Esophagus muscularis mucosa (tissue), 4 donors: ENCODE results near the gene HOXA11. TPM values are rescaled to one million over a fixed set of nuclear protein-coding genes. Genes with fewer than 3 reads are reported as not detected.
A peak's percentile ranks its signal among the peaks of the same experiment; 100 is the strongest.

Experiments used
- DNase-seq: peaks from one replicate; pipeline ENCODE4 v3.0.0-alpha.2; 2017; ENCODE audit errors: extremely low spot score
- H3K27ac ChIP-seq, 4 donors: fragments of 200-600 bp; sonication (generic); replicated peaks in 1 of 4; 1 replicate in 3 of 4; 2 replicates in 1 of 4; pipeline ENCODE4 v1.5.1; 2016 to 2019; ENCODE audit warnings: mild to moderate bottlenecking in 1 of 4
- H3K27me3 ChIP-seq, 4 donors: fragments of 200-600 bp; sonication (generic); one replicate each; pipeline versions ENCODE4 v1.5.1 to v1.6.0; 2016 to 2019
- H3K36me3 ChIP-seq, 4 donors: fragments of 200-600 bp; sonication (generic); one replicate each; pipeline ENCODE4 v1.5.1; 2016 to 2019
- H3K4me1 ChIP-seq, 4 donors: fragments of 200-600 bp; sonication (generic); one replicate each; pipeline ENCODE4 v1.5.1; 2016 to 2019
- H3K4me3 ChIP-seq, 4 donors: fragments of 200-600 bp; sonication (generic); 1 replicate in 2 of 4; 2 replicates in 2 of 4; pipeline ENCODE4 v1.5.1; 2016 to 2019; ENCODE audit warnings: mild to moderate bottlenecking in 4 of 4, moderate library complexity in 1 of 4
- H3K9me3 ChIP-seq, 4 donors: fragments of 200-600 bp; sonication (generic); 1 replicate in 3 of 4; 2 replicates in 1 of 4; pipeline ENCODE4 v1.5.1; 2016 to 2019
- CTCF ChIP-seq, 3 experiments: fragments of 200-600 bp in 2 of 3; fragments of 450-650 bp in 1 of 3; sonication (generic) in 2 of 3; IDR thresholded peaks; one replicate each; pipeline ENCODE4 v1.5.1; 2017 to 2019; ENCODE audit warnings: antibody characterized with exemption in 3 of 3, mild to moderate bottlenecking in 2 of 3, moderate library complexity in 1 of 3
- EP300 ChIP-seq: sonication (generic); formaldehyde crosslinking; IDR thresholded peaks from one replicate; pipeline ENCODE4 v1.6.1; 2017; ENCODE audit warnings: antibody characterized with exemption
- POLR2A ChIP-seq: fragments of 450-650 bp; IDR thresholded peaks from one replicate; pipeline ENCODE4 v1.6.1; 2017; ENCODE audit warnings: antibody characterized with exemption, moderate library complexity, mild to moderate bottlenecking, low read depth
- POLR2AphosphoS5 ChIP-seq, 2 donors: sonication (generic); formaldehyde crosslinking; IDR thresholded peaks; one replicate each; pipeline ENCODE4 v1.6.1; 2017; ENCODE audit warnings: antibody characterized with exemption in 2 of 2
- WGBS: methylation state at CpG from one replicate; pipeline ENCODE4 v1.1.5; 2018; 5-methylcytosine and 5-hydroxymethylcytosine counted together
- intact Hi-C: fragments of 100-400 bp; cut with DNase I; formaldehyde crosslinking; loops from one replicate; pipeline ENCODE4 v1.15.1; 2023
- total RNA-seq, 4 donors: library from RNA; depleted of rRNA; stranded (reverse); fragments of >200 nt; gene quantifications; one replicate each; pipeline versions ENCODE4 v1.1.0 to v1.2.1, GENCODE V29; 2016

The HOXA11 gene
- total RNA-seq, 4 donors from 2014 or later: not detected

DNA sequence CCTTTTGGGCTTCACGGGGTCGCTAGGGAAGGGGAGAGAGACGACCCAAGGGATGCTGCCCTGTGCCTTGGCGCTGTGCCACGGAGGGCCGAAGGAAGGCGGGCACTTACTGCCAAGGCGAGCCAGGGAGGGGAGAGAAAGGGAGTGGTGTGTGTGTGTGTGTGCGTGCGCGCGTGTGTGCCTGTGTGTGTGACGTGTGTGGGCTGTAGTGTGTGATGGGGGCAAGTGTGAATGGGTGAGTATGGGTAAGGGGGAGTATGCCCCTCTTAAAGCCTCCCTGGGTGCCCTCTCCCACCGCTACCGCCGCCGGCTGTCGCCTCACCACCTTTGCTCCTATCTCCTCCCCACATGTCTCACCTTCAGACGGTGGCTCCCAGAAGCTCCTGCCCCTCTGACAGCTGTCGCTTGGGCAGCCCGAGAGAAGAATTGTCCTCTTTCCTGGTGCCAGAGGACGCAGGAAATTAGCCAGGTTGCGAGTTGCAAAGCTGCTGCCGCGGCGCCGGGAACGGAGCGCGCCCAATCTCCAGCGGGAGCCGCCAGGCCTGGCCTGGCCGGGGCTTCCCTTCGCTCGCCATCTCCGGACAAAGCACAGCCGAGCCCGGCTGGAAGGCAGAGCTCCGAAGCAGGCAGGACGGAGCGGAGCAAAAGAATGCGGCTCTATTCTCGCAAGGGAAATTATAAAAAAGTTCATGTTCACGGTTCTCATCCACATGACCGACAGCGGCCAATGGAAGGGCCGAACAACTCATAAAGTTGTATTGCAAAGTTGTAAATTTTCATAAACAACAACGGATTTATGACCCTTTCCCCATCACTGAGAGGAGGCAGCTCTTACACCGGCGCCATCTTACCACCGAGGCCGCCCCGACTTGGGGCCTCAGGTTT, 32.9 kb downstream of the HOXA11 start, which contains the start of gene HOXA3:
Gene HOXA3, minus strand, starts transcription at position 653 of the 885 bp plus-strand sequence. CDS start 41,943 bp downstream, outside the sequence.
- no peak for DNase-seq
- Histone ChIP-seq H3K27me3 (peaks cover 40 to 95% (median 64%) of the 10 kb centered on the region in 4 donors), H3K9me3 (no peaks in the 10 kb centered on the region), H3K4me3 (peak within 1 kb of the TSS; percentile 41 to 58 (median 44)), H3K27ac (peak within 1 kb of the TSS in 2 of 4 donors; percentile 18 to 28), H3K4me1 (peaks cover 55 to 70% (median 66%) of the 10 kb centered on the region in 4 donors), H3K36me3 (no peaks in the 10 kb centered on the region)
- 18% methylated on average over 33 of the region's 53 CpGs for WGBS
- no peak for TF ChIP-seq POLR2A
- TF ChIP-seq POLR2AphosphoS5 (IDR thresholded peaks at IDR 0.05): peak in 1 of 2 donors; percentile 13
- TF ChIP-seq CTCF (IDR thresholded peaks at IDR 0.05): no peak
- no peak for TF ChIP-seq EP300
- intact Hi-C loops: loop anchor here (10.0 kb wide), 1 partner anchor 1257 kb away; no protein-coding TSS in a partner anchor

GRCh38 chr7:27151341-27151930, 33.6 kb downstream of the HOXA11 start:
- Histone ChIP-seq H3K27ac (peak overlapping the region in 3 of 4 donors; percentile 1 to 21 (median 10)), H3K36me3 (no peaks in the 10 kb centered on the region), H3K27me3 (peaks cover 35 to 95% (median 59%) of the 10 kb centered on the region in 4 donors), H3K9me3 (no peaks in the 10 kb centered on the region), H3K4me1 (peaks cover 52 to 64% (median 60%) of the 10 kb centered on the region in 4 donors), H3K4me3 (peak overlapping the region; percentile 41 to 58 (median 44))
- intact Hi-C loops: loop anchor here (10.0 kb wide), 1 partner anchor 1257 kb away; no protein-coding TSS in a partner anchor
- no peak for DNase-seq
- TF ChIP-seq POLR2A (no peak), EP300 (no peak), CTCF (IDR thresholded peaks at IDR 0.05) (no peak), POLR2AphosphoS5 (IDR thresholded peaks at IDR 0.05) (no peak)
- 12% methylated on average over 15 of the region's 27 CpGs for WGBS

DNA sequence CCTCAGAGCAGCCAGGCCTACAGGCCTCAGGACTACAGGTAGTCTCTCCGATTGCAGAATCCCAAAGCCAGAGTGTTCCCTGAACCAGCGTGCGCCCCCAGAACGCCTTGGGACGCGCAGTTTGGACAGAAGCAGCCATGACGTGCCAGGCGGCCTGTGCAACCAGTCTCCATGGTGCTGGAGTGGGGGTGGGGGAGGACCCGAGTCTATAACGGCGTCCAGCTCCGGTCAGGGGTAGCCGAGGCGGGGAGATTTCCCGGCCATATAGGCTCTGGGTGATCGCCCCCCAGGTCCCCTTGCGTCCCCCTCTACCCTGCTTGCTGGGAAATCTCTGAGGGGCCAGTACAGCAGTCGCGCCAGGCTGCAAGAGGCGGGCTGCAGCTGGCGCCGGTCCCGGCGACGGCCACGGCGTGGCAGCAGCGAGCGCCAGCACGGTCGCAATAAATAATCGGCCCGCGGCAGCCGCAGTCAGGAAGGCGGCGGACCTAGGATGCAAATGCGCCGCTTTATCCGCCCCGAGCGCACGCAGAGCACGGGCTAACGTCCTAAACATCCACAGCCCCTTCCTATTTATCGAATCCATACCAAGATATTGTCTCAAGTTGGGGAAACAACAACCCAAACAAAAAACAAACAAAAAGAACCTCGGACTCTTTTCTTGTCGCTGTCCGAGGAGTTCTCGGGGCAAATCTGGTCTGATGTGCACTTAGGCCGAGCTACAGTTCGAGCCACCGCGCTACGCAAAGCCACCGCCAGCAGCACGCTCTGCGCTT, 34.3 kb downstream of the HOXA11 start:
- Histone ChIP-seq H3K36me3 (no peaks in the 10 kb centered on the region), H3K4me1 (peaks cover 45 to 57% (median 53%) of the 10 kb centered on the region in 4 donors), H3K4me3 (peak overlapping the region; percentile 41 to 58 (median 44)), H3K9me3 (no peaks in the 10 kb centered on the region), H3K27me3 (peaks cover 28 to 91% (median 52%) of the 10 kb centered on the region in 4 donors), H3K27ac (peak overlapping the region in 3 of 4 donors; percentile 1 to 21 (median 10))
- intact Hi-C loops: loop anchor here (10.0 kb wide), 1 partner anchor 1256 kb away; no protein-coding TSS in a partner anchor
- no peak for TF ChIP-seq EP300
- no peak for TF ChIP-seq POLR2A
- TF ChIP-seq POLR2AphosphoS5 (IDR thresholded peaks at IDR 0.05): peak; percentile 70 to 83
- peak; percentile 77 to 93 (median 80) for TF ChIP-seq CTCF (IDR thresholded peaks at IDR 0.05)
- WGBS: 4% methylated on average over 18 of the region's 58 CpGs
- DNase-seq: no peak

- 78% methylated on average over 9 of the region's 13 CpGs for WGBS
- Histone ChIP-seq H3K36me3 (no peaks in the 10 kb centered on the region), H3K9me3 (no peaks in the 10 kb centered on the region), H3K27me3 (peaks cover 27 to 89% (median 47%) of the 10 kb centered on the region in 4 donors), H3K4me3 (peak overlapping the region; percentile 41 to 58 (median 44)), H3K4me1 (peaks cover 38 to 51% (median 47%) of the 10 kb centered on the region in 4 donors), H3K27ac (no peak overlapping the region)
- TF ChIP-seq EP300: no peak
- intact Hi-C loops: loop anchor here (10.0 kb wide), 3 partner anchors 125 to 1255 kb away; partner anchors contain the start of genes CBX3 and HNRNPA2B1
- DNase-seq: no peak
Measured at GRCh38 chr7:27149842-27150567, 35.0 kb downstream of the HOXA11 start.
